Mammary epithelial cell (primary cell): ENCODE results near the gene MYO1D.

Experiments
- EZH2 ChIP-seq: IDR thresholded peaks from 2 replicates; pipeline ENCODE4 v1.6.1; 2012; ENCODE audit warnings: low read length, inconsistent platforms, borderline replicate concordance
- TF ChIP-seq, protein P1 (sequence below), 2 donors: IDR thresholded peaks in 1 of 2; conservative IDR thresholded peaks in 1 of 2; 2 replicates each; pipeline ENCODE4 v1.5.1; 2011 to 2012; ENCODE audit warnings: inconsistent platforms in 2 of 2, low read length in 2 of 2, mild to moderate bottlenecking in 2 of 2, control low read depth in 1 of 2, low read depth in 1 of 2; ENCODE audit not compliant: insufficient read depth in 1 of 2; ENCODE audit errors: extremely low read depth in 1 of 2

- TF ChIP-seq, protein P1, sequence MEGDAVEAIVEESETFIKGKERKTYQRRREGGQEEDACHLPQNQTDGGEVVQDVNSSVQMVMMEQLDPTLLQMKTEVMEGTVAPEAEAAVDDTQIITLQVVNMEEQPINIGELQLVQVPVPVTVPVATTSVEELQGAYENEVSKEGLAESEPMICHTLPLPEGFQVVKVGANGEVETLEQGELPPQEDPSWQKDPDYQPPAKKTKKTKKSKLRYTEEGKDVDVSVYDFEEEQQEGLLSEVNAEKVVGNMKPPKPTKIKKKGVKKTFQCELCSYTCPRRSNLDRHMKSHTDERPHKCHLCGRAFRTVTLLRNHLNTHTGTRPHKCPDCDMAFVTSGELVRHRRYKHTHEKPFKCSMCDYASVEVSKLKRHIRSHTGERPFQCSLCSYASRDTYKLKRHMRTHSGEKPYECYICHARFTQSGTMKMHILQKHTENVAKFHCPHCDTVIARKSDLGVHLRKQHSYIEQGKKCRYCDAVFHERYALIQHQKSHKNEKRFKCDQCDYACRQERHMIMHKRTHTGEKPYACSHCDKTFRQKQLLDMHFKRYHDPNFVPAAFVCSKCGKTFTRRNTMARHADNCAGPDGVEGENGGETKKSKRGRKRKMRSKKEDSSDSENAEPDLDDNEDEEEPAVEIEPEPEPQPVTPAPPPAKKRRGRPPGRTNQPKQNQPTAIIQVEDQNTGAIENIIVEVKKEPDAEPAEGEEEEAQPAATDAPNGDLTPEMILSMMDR (conservative IDR thresholded peaks at IDR 0.05 in 1 of 2, IDR thresholded peaks at IDR 0.05 in 1 of 2; ENCODE audit: extremely low read depth in 1 of 2, insufficient read depth in 1 of 2, low read depth in 1 of 2, low read length in 2 of 2): no peak
- no peak for TF ChIP-seq EZH2
These were observed 17.3 kb upstream of the MYO1D start for GRCh38 chr17:32894245-32894644.
